NCI-H345 treated with DMSO at 0.1 percent for 48 hours (cell line): ENCODE data around the gene MED9.

Experiments used
- DNase-seq: peaks from one replicate; lab custom pipeline; 2025; ENCODE audit not compliant: unreplicated experiment; lab: John Stamatoyannopoulos, UW

The MED9 gene

DNA sequence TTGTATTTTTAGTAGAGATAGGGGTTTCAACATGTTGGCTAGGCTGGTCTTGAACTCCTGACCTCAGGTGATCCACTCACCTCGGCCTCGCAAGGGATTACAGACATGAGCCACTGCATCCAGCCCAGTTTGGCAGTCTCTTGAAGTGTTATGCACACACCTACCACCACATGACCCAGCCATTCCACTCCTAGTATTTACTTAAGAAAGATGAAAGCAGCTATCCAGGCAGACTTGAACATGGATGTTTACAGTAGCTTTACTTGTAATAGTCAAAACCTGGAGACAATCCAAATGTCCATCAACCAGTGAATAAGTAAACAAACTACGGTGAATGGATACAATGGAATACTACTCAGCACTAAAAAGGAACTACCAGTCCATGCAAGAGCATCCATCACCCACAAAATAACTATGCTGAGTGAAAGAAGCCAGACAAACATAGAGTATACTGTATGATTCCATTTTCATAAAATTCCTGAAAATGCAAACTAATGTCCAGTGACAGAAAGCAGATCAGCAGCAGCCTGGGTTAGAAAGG, 57.2 kb downstream of the MED9 start:
- no peak for DNase-seq

DNA sequence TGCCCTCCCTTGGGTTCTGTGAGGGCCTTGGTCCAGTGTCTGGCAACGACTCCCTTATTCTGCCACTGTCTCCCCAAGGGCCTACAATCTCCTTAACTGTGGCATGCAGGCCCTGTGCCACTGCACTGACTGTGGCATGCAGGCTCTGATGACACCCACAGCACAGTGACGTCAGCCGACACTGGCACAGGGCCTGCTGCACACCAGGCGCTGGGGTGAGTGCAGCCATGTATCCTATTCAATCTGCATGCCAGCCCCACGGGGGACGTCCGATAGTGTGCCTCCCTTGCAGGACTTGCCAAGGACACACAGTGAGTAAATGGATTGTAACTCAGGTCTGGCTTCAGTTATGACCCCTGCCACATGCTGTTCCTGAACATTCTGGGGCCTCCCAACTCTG, 59.2 kb downstream of the MED9 start:
- DNase-seq, result peak; percentile 6

DNA sequence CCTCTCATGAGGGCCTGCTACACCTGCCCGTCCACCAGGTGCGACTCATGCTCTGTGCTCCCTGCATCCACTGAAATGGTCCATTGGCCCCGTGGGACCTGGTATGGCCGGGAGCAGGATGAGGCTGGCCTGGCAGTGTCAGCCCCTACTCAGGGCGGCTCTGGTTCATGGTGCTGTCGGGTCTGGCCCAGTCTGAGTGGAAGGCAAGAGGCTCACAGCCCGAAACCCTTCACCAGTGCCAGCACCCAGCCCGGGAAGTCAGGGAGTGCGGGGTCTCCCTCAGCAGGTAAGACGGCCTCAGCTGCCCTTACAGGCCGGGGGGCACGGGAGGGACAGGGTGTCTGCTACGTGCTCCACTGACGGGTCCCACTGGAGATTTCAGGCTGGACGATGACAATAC, 59.9 kb downstream of the MED9 start:
- DNase-seq, result no peak

DNA sequence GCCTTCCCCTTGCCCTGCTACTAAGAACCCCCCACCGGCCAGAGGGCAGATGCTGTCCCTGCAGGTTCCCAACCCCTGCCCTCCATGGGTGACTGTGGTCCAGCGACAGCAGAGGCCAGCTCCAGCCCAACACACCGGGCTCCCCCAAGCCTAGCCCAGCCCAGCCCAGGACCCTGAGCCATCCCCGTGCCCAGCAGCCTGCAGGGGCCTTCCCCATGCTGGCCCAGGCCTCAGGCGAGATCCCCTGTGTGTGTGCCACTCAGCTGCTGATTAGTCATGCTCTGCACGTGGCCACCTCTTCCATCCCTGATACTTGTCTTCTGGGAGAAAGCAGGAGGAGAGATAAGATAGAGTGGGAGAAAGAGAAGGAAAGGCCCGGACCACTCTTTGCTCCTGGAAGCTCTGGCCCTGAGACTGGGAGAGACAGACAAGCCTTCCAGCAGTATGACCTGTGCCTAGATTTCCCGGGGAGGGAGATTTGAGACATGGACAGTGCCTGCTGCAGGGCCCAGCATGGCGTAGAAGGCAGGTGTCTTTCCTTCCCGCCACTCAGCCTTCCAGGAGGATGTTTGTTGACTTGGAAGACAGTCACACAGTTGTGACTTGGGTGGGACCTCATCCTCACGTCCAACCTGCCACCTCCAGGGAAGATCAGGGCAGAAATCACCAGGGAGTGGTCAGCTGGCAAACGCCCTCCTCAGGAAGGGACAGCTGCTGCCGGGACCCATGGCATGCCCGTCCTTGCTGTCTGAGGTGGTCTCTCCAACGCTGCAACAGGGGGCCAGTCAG, 60.7 kb downstream of the MED9 start:
- DNase-seq, result no peak

DNA sequence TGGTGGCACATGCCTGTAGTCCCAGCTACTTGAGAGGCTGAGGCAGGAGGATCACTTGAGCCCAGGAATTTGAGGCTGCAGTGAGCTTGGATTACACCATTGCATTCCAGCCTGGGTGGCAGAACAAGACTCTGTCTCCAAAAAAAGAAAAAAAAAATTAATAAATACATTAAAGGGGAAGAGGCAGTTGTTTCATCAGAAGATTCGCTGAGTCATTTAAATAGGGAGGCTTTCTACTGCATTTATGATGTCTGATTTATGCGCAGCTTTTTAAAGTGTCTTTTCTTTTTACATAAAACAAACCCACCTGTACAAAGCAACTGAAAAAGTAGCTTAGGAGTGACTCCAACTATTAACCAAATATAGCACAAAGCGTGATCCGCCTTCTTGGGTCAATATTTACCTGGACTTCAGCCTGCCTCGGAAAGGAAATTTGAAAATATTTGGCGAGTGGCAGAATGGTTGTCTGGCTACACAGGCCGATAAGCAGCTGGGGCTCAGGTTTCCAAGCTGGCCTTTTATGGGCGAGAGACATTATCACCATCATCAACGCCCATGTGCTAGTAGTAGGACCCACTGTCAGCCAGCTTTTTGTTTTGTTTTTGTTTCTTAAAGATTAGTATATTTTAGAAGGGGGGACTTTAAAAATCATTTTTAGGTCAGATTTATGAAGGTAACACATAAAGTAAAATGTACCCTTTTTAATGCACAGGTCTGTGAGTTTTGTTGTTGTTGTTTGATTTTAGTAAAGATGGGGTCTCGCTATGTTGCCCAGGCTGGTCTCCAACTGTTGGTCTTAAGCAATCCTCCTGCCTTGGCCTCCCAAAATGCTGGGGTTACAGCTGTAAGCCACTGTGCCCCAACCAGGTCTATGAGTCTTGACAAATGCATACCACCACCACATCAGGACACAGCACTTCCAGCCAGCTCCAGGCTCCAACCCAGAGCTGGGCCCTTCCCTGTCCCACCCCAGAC, 61.9 kb downstream of the MED9 start:
- DNase-seq, result peak; percentile 56

DNA sequence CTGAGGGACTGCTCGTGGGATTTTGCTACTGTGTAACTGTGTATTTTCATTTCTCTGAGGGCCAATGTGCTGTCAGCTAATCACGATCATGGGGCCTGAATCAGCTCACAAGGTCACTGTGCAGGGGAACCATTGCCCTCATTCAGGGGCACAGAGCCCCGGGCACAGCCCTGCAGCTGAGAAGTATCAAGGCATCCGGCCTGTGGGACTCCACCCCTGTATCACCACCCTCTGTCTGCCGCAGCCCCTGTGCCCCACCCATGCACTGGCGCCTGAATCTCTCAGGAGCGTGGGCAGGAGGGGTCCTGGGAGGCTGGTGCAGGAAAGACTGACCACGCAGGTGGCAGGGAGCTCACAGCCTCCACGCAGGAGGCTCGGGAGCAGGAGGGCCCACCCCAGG, 62.8 kb downstream of the MED9 start:
- DNase-seq, result no peak

DNA sequence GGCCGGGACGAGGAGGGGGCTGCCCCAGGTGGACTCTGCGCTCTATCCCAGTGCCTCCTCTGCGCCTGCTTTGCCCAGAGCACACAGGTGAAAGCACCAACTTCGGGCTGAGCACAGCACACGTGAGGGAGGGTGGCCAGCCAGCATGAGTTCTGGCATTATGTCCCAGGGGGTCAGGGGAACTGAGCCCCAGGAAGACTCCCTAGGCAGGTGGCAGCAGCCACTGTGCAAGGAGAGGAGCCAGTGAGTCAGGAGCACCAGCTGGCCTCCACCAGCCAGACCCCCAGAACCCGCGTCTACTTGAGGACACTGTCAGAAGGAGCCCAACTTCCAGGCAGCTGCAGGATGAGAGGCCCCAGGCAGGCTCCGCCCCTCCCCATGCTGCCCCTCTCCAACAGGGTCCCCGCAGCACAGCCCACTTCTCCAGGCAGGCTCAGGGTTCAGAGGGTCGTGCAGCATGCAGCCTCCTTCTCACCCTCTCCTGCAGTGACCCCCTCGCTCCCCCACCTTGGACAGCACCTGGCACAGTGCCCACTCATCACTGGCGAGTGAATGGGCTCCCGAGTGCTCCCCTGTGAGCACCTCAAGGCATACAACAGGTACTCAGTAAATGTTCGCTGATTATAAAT, 63.6 kb downstream of the MED9 start:
- peak; percentile 2 for DNase-seq

DNA sequence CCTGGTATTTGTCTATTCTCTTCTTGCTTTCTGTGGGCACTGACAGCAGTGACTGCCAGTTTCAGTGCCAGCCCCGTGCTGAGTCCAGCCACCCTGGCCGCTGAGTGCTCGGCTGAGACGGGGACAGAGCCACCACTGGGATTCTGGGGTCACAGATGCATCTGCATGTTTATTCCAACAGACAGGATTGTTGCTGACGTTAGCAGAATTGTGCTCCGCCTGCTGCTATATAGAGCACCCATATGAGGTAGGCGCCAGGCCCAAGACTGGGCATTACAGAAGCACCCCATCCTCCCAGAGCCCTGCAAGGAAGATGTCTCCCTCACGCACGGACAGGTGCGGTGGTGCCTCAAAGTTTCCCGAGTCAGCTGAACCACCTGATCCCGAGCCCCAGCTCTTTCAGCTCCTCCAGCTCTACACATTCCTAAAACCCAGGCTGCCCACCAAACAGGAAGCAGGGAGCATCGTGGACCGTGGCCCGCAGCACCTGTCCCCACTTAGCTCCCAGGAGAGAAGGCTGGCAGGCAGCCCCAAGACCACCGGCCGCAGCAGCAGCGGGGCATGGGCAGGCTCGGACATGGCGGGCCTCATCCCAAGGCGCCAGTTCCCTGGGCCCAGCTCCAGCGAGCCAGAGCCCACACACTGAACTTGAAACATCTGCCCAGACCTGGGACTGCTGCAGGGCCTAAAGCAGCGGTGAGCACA, 64.3 kb downstream of the MED9 start:
- no peak for DNase-seq

DNA sequence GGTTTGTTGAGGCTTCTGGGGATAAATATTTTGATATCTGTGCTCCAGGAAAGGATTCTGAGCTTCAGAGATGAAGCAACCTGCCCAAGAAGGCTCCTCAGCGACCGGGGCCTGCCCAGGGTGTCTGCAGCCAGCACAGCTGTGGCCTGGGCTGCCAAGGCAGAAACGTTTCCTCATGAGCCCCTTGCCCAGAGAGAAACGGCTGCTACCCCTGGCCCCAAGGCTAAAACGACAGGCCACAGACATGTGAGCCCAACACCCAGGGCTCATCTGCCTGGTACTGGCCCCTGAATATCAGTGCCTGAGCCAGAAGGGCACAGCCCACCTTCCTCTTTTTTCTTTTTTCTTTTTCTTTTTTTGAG, 64.8 kb downstream of the MED9 start:
- no peak for DNase-seq
